OCI-LY1 (cell line): ENCODE data around the gene BPIFB6.

Experiments used
- EZH2 ChIP-seq: fragments of 200-600 bp; sonication (generic), shearing (Covaris generic); IDR thresholded peaks from 2 replicates; pipeline ENCODE4 v1.8.0; 2017; ENCODE audit warnings: borderline replicate concordance, mixed run types, mild to moderate bottlenecking, antibody characterized with exemption, low read length, moderate library complexity, mixed read lengths
- TF ChIP-seq, protein P1 (sequence below): fragments of 200-600 bp; sonication (generic), shearing (Covaris generic); IDR thresholded peaks from 2 replicates; pipeline ENCODE4 v1.5.1; 2017; ENCODE audit warnings: mild to moderate bottlenecking, antibody characterized with exemption, low read length, moderate library complexity, mixed read lengths

DNA sequence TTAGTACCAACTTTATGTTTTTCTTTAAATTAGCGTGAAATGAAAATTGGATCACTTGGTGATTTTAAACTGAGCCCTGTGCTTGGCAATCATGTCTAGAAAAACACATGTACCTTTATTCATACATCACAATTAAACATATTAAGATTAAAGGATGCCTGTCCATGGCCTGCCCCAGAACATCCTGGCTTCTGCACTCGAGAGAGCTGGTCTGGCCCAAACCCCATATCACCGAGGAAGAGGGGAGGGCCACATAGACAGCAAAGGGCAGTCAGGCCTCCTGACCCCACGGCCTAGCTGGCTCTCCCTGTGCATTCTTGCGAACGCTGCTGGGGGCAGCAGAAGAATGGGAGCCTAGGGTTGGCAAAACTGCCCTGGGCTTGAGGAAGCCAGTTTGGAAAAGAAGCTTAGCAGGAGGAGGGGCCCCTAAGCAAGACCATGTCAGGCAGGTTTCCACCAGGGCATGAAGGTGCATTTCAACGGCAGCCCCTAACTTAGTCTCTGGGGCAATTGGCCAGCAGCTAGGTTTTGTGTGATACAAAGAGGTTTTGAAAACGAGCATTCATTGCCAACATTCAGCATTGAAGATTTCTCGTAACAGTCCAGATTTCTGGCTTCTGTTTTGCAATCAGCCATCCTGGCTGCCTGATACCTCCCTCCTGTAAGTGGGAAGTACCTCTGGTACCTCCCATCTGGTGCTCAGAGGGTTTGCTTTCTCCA is 30.8 kb downstream of the BPIFB6 start:
- TF ChIP-seq, protein P1, sequence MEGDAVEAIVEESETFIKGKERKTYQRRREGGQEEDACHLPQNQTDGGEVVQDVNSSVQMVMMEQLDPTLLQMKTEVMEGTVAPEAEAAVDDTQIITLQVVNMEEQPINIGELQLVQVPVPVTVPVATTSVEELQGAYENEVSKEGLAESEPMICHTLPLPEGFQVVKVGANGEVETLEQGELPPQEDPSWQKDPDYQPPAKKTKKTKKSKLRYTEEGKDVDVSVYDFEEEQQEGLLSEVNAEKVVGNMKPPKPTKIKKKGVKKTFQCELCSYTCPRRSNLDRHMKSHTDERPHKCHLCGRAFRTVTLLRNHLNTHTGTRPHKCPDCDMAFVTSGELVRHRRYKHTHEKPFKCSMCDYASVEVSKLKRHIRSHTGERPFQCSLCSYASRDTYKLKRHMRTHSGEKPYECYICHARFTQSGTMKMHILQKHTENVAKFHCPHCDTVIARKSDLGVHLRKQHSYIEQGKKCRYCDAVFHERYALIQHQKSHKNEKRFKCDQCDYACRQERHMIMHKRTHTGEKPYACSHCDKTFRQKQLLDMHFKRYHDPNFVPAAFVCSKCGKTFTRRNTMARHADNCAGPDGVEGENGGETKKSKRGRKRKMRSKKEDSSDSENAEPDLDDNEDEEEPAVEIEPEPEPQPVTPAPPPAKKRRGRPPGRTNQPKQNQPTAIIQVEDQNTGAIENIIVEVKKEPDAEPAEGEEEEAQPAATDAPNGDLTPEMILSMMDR: no peak
- TF ChIP-seq EZH2: no peak
